Stomach (tissue), 4 donors: ENCODE results near the gene SPC24.

Source experiments
- POLR2A ChIP-seq, 4 donors: fragments of 450-650 bp; IDR thresholded peaks; one replicate each; pipeline ENCODE4 v1.6.1; 2016; ENCODE audit warnings: antibody characterized with exemption in 4 of 4, control low read depth in 2 of 4, mild to moderate bottlenecking in 1 of 4, moderate library complexity in 1 of 4
- POLR2AphosphoS5 ChIP-seq, 3 donors: sonication (generic); formaldehyde crosslinking; IDR thresholded peaks; one replicate each; pipeline ENCODE4 v1.6.1; 2016; ENCODE audit warnings: antibody characterized with exemption in 3 of 3
- TF ChIP-seq, protein P1 (sequence below), 7 experiments: fragments of 450-650 bp in 4 of 7; fragments of 200-600 bp in 3 of 7; sonication (generic) in 3 of 7; IDR thresholded peaks; one replicate each; pipeline ENCODE4 v1.5.1; 2016 to 2019; ENCODE audit warnings: antibody characterized with exemption in 7 of 7, control low read depth in 2 of 7, mild to moderate bottlenecking in 1 of 7

DNA sequence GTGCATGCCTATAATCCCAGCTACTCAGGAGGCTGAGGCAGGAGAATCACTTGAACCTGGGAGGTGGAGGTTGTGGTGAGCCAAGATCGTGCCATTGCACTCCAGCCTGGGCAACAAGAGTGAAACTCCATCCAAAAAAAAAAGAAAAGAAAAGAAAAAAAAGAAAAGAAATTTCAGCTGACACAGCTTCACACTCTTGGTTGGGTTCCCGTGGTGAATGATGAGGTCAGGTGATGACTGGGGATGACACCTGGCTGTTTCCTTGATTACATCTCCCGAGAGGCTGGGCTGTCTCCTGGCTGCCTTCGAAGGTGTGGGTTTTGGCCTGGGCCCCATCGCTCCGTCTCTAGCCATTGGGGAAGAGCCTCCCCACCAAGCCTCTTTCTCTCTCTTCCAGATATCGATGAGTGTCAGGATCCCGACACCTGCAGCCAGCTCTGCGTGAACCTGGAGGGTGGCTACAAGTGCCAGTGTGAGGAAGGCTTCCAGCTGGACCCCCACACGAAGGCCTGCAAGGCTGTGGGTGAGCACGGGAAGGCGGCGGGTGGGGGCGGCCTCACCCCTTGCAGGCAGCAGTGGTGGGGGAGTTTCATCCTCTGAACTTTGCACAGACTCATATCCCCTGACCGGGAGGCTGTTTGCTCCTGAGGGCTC is 44.3 kb downstream of the SPC24 start:
- TF ChIP-seq, protein P1, sequence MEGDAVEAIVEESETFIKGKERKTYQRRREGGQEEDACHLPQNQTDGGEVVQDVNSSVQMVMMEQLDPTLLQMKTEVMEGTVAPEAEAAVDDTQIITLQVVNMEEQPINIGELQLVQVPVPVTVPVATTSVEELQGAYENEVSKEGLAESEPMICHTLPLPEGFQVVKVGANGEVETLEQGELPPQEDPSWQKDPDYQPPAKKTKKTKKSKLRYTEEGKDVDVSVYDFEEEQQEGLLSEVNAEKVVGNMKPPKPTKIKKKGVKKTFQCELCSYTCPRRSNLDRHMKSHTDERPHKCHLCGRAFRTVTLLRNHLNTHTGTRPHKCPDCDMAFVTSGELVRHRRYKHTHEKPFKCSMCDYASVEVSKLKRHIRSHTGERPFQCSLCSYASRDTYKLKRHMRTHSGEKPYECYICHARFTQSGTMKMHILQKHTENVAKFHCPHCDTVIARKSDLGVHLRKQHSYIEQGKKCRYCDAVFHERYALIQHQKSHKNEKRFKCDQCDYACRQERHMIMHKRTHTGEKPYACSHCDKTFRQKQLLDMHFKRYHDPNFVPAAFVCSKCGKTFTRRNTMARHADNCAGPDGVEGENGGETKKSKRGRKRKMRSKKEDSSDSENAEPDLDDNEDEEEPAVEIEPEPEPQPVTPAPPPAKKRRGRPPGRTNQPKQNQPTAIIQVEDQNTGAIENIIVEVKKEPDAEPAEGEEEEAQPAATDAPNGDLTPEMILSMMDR (IDR thresholded peaks at IDR 0.05), result no peak
- TF ChIP-seq POLR2AphosphoS5 (IDR thresholded peaks at IDR 0.05) (no peak), POLR2A (IDR thresholded peaks at IDR 0.05) (no peak)
